GM21528 (cell line): ENCODE measurements around the gene TMEM150C.
"Not testable (repeated sequence)": the region's sequence is repeated elsewhere in the genome, so short reads cannot be mapped to it uniquely, and the experiment has no call there.

ENCODE experiments used
- ATAC-seq: cut with Tn5 transposase; IDR thresholded peaks from one replicate; pipeline ENCODE4 v1.9.1; 2021; ENCODE audit warnings: mild to moderate bottlenecking, moderate library complexity; ENCODE audit not compliant: unreplicated experiment, low FRiP score

TMEM150C gene

GRCh38 chr4:82480771-82481505 is 80.8 kb downstream of the TMEM150C start:
- no peak for ATAC-seq

- ATAC-seq = no peak
These were observed 82.2 kb downstream of the TMEM150C start for GRCh38 chr4:82479562-82479961.

GRCh38 chr4:82477469-82477868 is 84.3 kb downstream of the TMEM150C start:
- ATAC-seq = not testable (repeated sequence)

- ATAC-seq = not testable (repeated sequence)
These were observed 85.9 kb downstream of the TMEM150C start for GRCh38 chr4:82475931-82476330.

GRCh38 chr4:82473621-82474164 is 88.1 kb downstream of the TMEM150C start:
- ATAC-seq = no peak

- ATAC-seq = not testable (repeated sequence)
These were observed 88.7 kb downstream of the TMEM150C start for GRCh38 chr4:82473080-82473479.

- no peak for ATAC-seq
These were observed 91.9 kb downstream of the TMEM150C start for GRCh38 chr4:82469791-82470345.

- no peak for ATAC-seq
These were observed 94.3 kb downstream of the TMEM150C start for GRCh38 chr4:82467471-82467870.

- ATAC-seq = no peak
These were observed 98.6 kb downstream of the TMEM150C start for GRCh38 chr4:82463221-82463620.

- ATAC-seq = peak; percentile 74
These were observed 99.4 kb downstream of the TMEM150C start for GRCh38 chr4:82462415-82462831.

GRCh38 chr4:82461710-82462109 is 100.1 kb downstream of the TMEM150C start:
- no peak for ATAC-seq

GRCh38 chr4:82458729-82459128 is 103.1 kb downstream of the TMEM150C start:
- ATAC-seq = no peak

- no peak for ATAC-seq
These were observed 104.5 kb downstream of the TMEM150C start for GRCh38 chr4:82457266-82457665.

GRCh38 chr4:82452026-82452425 is 109.8 kb downstream of the TMEM150C start:
- ATAC-seq = no peak

GRCh38 chr4:82450966-82451755 is 110.6 kb downstream of the TMEM150C start:
- ATAC-seq = no peak

GRCh38 chr4:82447886-82448285 is 113.9 kb downstream of the TMEM150C start:
- no peak for ATAC-seq

GRCh38 chr4:82439088-82439487 is 122.7 kb downstream of the TMEM150C start:
- no peak for ATAC-seq

GRCh38 chr4:82437285-82438005 is 124.3 kb downstream of the TMEM150C start:
- ATAC-seq = no peak

- ATAC-seq = no peak
These were observed 125.0 kb downstream of the TMEM150C start for GRCh38 chr4:82436780-82437179.

GRCh38 chr4:82436130-82436529 is 125.7 kb downstream of the TMEM150C start:
- no peak for ATAC-seq
